Peyer's patch (tissue), 4 donors: ENCODE measurements around the gene SUGCT. TPM values are rescaled to one million over a fixed set of nuclear protein-coding genes. Genes with fewer than 3 reads are reported as not detected.

Experiments used
- DNase-seq, 3 donors: peaks; one replicate each; pipeline ENCODE4 v3.0.0-alpha.2; 2017 to 2019
- H3K27ac ChIP-seq, 4 donors: fragments of 200-600 bp; sonication (generic); one replicate each; pipeline ENCODE4 v1.5.1; 2016 to 2019
- H3K27me3 ChIP-seq, 2 donors: fragments of 200-600 bp; sonication (generic); one replicate each; pipeline ENCODE4 v1.5.1; 2019
- H3K36me3 ChIP-seq, 3 donors: fragments of 200-600 bp; sonication (generic); one replicate each; pipeline ENCODE4 v1.5.1; 2016 to 2019
- H3K4me1 ChIP-seq, 4 donors: fragments of 200-600 bp; sonication (generic); one replicate each; pipeline ENCODE4 v1.5.1; 2016 to 2019
- H3K4me3 ChIP-seq, 4 donors: fragments of 200-600 bp; sonication (generic); 1 replicate in 3 of 4; 2 replicates in 1 of 4; pipeline ENCODE4 v1.5.1; 2016 to 2019; ENCODE audit warnings: mild to moderate bottlenecking in 1 of 4
- H3K9me3 ChIP-seq, 4 donors: fragments of 200-600 bp; sonication (generic); one replicate each; pipeline ENCODE4 v1.5.1; 2016 to 2019; ENCODE audit warnings: mild to moderate bottlenecking in 1 of 4
- POLR2A ChIP-seq, 2 donors: fragments of 450-650 bp; IDR thresholded peaks; one replicate each; pipeline ENCODE4 v1.5.1; 2017; ENCODE audit warnings: antibody characterized with exemption in 2 of 2, mild to moderate bottlenecking in 2 of 2, moderate library complexity in 2 of 2
- total RNA-seq, 4 donors: library from RNA; depleted of rRNA; stranded (reverse); fragments of >200 nt; gene quantifications; one replicate each; pipeline ENCODE4 v1.1.0, GENCODE V29; 2016
- TF ChIP-seq, protein P1 (sequence below), 6 experiments: fragments of 450-650 bp in 4 of 6; fragments of 200-600 bp in 2 of 6; sonication (generic) in 1 of 6; IDR thresholded peaks; one replicate each; pipeline ENCODE4 v1.5.1; 2017 to 2019; ENCODE audit warnings: antibody characterized with exemption in 6 of 6, mild to moderate bottlenecking in 3 of 6, moderate library complexity in 1 of 6

Gene SUGCT
- total RNA-seq, 4 donors from 2014 or later, result 6.4 to 8.9 (median 8.3) TPM; not detected in 1

GRCh38 chr7:40560672-40561071 lies 425.9 kb downstream of the SUGCT start:
- Histone ChIP-seq H3K36me3 (no peaks in the 10 kb centered on the region), H3K4me1 (no peaks in the 10 kb centered on the region), H3K9me3 (no peaks in the 10 kb centered on the region), H3K27me3 (no peaks in the 10 kb centered on the region), H3K27ac (no peak overlapping the region), H3K4me3 (no peak overlapping the region)
- TF ChIP-seq, protein P1, sequence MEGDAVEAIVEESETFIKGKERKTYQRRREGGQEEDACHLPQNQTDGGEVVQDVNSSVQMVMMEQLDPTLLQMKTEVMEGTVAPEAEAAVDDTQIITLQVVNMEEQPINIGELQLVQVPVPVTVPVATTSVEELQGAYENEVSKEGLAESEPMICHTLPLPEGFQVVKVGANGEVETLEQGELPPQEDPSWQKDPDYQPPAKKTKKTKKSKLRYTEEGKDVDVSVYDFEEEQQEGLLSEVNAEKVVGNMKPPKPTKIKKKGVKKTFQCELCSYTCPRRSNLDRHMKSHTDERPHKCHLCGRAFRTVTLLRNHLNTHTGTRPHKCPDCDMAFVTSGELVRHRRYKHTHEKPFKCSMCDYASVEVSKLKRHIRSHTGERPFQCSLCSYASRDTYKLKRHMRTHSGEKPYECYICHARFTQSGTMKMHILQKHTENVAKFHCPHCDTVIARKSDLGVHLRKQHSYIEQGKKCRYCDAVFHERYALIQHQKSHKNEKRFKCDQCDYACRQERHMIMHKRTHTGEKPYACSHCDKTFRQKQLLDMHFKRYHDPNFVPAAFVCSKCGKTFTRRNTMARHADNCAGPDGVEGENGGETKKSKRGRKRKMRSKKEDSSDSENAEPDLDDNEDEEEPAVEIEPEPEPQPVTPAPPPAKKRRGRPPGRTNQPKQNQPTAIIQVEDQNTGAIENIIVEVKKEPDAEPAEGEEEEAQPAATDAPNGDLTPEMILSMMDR (IDR thresholded peaks at IDR 0.05), result no peak
- no peak for TF ChIP-seq POLR2A (IDR thresholded peaks at IDR 0.05)
- DNase-seq, result no peak

GRCh38 chr7:40566879-40567278 lies 432.1 kb downstream of the SUGCT start:
- no peak overlapping the region for H3K27ac ChIP-seq
- no peaks in the 10 kb centered on the region for H3K4me1 ChIP-seq
- no peak for DNase-seq
- H3K36me3 ChIP-seq, result no peaks in the 10 kb centered on the region
- H3K9me3 ChIP-seq, result no peaks in the 10 kb centered on the region
- H3K27me3 ChIP-seq, result no peaks in the 10 kb centered on the region
- no peak overlapping the region for H3K4me3 ChIP-seq
- TF ChIP-seq, protein P1 (IDR thresholded peaks at IDR 0.05), result no peak
- TF ChIP-seq POLR2A (IDR thresholded peaks at IDR 0.05), result no peak

- Histone ChIP-seq H3K27me3 (no peaks in the 10 kb centered on the region), H3K9me3 (no peaks in the 10 kb centered on the region), H3K27ac (no peak overlapping the region), H3K4me3 (no peak overlapping the region), H3K4me1 (no peaks in the 10 kb centered on the region), H3K36me3 (no peaks in the 10 kb centered on the region)
- DNase-seq, result no peak
- TF ChIP-seq POLR2A (IDR thresholded peaks at IDR 0.05), result no peak
- TF ChIP-seq, protein P1 (IDR thresholded peaks at IDR 0.05), result no peak
Measured at GRCh38 chr7:40569326-40569725, 434.5 kb downstream of the SUGCT start.

- Histone ChIP-seq H3K36me3 (no peaks in the 10 kb centered on the region), H3K27ac (no peak overlapping the region)
- no peak for DNase-seq
Measured at GRCh38 chr7:40570223-40570622, 435.4 kb downstream of the SUGCT start.

GRCh38 chr7:40571796-40572195 lies 437.0 kb downstream of the SUGCT start:
- no peak overlapping the region for H3K4me3 ChIP-seq
- TF ChIP-seq POLR2A (IDR thresholded peaks at IDR 0.05), result no peak
- TF ChIP-seq, protein P1 (IDR thresholded peaks at IDR 0.05), result no peak
- H3K36me3 ChIP-seq, result no peaks in the 10 kb centered on the region
- no peak overlapping the region for H3K27ac ChIP-seq
- DNase-seq, result no peak
- H3K9me3 ChIP-seq, result no peaks in the 10 kb centered on the region
- H3K27me3 ChIP-seq, result no peaks in the 10 kb centered on the region
- H3K4me1 ChIP-seq, result no peaks in the 10 kb centered on the region

More at GRCh38 chr7:40570223-40570622, 435.4 kb downstream of the SUGCT start:
- Histone ChIP-seq H3K4me1 (no peaks in the 10 kb centered on the region), H3K4me3 (no peak overlapping the region), H3K27me3 (no peaks in the 10 kb centered on the region), H3K9me3 (no peaks in the 10 kb centered on the region)
- TF ChIP-seq, protein P1 (IDR thresholded peaks at IDR 0.05), result no peak
- no peak for TF ChIP-seq POLR2A (IDR thresholded peaks at IDR 0.05)
